NCI-H2196 treated with DMSO at 0.1 percent for 48 hours (cell line): ENCODE measurements around the gene CFAP126.
"Not testable (repeated sequence)": the region's sequence is repeated elsewhere in the genome, so short reads cannot be mapped to it uniquely, and the experiment has no call there.

Source experiments
- DNase-seq: peaks from one replicate; lab custom pipeline; 2025; ENCODE audit not compliant: unreplicated experiment; lab: John Stamatoyannopoulos, UW

CFAP126 gene

DNA sequence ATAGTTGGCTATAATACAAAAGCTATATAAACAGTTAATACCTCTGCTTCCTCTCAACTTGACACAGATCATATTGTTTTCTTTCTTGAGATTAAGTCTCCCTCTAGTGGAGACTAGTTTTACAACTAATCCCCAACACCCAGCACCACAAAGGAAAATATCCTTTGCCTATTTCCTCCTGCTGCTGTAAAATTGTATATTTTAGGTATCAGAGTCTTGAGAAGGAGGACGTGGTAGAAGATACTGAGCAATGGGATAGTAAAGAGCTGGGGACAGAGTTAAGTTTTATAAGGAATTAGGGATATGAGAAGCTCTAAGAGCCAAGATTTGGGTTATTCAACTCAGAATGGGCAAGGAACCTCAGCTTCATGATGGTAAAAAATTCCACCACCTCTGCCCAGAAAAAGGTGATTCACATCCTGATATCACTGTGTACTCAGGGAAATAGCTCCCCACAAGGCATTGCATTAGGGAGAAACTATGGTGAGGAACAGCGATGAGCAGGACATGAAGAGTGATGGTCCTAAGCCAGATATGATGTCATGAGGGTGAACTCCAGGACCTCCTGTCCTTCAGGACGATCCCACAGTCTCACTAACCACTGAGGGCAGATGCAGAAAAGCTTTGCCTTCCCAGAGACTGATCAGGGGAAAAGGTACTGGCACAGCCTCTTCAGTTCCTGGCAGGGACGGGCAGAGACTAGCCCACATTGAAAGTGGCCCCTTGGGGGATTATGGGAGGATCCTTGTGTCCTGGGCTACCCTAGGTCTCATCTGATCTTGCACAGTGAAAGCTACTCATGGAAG lies 14.7 kb upstream of the CFAP126 start:
- DNase-seq: peak; percentile 42

DNA sequence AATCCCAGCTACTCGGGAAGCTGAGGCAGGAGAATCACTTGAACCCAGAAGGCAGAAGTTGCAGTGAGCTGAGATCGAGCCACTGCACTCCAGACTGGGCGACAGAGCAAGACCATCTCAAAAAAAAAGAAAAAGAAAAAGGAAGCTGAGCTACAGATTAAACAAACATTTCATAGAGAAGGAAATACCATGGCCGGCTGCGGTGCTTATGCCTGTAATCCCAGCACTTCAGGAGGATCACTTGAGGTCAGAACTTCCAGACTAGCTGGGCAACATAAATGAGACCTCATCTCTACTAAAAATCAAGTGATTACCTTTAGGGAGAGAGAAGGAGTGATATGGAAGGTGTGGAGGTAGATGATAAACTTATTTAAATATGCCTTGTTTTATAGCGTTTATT lies 14.0 kb upstream of the CFAP126 start:
- DNase-seq: no peak

DNA sequence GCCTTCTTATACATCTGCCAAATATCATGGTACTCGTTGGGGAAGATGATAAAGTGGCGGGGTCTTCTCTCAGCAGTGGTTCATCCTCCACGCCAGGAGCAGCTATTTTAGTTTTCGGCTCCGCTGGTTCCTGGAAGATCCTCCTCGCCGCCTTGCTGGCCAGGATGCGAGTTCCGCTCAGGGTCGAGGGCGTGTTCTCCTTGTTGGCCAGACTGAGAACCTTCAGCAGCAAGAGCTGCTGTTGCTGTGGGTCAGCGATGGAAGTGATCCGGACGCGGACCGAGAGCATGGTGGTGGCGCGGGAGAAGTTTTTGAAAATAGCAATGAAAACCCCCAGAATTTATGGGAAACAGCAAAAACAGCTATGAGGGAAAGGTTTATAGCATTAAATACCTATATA lies 11.4 kb upstream of the CFAP126 start:
- no peak for DNase-seq

DNA sequence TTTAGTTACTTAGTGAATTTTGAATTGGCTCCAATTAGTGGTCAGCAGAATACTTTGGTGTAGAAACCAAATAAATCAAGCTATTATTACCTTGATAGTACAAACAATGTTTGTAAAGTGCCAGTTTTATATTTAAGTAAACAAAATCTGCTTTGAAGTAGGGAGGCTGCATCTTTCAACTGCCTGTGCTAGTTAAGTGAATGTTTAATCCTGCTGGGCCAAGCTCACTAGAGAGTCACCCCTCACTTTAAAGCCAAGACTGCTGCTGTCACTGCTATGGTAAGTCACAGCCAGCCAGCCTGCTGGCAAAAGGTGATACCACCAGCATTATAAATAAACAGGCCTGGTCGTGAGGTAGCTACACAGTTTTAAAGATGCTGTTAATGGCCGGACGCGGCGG lies 10.3 kb upstream of the CFAP126 start:
- DNase-seq: no peak

DNA sequence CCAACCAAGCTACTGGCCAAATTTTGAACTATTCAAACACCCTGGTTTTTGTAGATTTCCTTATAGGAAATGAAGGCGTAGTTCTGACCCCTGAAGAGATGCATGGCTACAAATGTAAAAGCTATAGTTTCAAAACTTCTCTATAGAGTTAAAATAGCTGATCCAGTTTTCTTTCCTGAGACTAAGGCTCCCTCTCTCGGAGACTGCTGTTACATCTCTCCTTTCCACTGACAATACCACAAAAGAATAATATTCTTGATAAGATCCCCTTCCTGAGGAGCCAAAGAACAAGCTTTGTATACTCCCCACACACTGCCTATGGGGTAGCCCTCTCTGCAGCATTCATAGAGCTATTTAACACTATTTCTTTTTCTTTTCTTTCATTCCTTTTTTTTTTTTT lies 6.7 kb upstream of the CFAP126 start:
- no peak for DNase-seq

DNA sequence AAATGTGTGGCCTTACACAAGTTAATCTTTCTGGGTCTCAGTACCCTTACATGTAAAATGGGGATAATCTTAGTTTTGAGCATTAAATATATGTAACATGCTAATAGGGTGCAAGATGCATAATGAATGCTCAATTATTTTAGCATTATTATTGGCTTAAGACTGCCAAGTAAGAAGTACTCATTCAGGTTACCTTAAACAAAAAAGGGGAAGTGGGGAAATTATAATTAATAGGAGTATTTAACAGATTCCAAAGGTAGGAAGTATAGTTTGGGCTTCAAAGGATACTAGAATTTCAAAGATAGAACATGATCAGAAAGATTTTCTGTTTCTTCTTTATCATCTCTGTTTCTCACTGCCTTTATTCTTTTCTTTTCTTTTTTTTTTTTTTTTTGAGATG lies 5.8 kb upstream of the CFAP126 start:
- DNase-seq: no peak

DNA sequence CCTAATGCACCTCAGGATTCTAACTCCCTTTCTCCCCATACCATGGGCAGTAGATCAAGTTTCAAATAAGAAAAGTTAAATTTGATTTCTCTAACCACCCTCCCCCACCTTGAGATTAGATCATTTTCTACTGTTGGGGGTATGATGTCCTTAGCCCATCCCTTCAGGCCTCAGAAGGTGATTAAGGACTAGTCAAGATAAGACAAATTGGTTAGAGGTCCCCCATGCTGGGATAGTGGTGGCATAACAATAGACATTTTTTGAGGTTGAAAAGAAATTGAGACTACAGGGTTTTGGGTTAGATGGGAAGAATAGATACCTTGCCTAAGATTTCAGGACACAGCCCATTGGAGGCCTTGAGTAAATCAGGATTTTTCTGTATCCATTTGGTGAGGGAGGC lies 2.5 kb downstream of the CFAP126 start:
- DNase-seq: no peak

DNA sequence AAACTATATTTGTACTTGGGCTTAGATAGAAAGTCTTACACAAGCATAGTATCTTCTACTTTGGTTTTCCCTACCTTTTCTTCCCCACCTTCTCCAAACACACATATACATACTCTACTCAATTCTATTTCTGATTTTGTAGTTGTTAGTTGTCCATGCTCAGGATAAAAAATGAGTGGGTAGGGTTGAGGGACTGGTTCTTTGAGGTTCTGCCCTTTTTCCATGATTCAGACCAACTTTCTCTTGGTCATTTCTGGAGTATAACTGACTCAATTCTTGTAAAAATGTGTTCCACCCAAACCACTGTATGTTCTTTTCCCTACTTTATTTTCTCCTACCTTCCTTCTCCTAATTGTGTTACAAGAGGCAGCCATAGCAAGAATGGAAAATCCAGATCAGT lies 3.3 kb downstream of the CFAP126 start:
- no peak for DNase-seq

DNA sequence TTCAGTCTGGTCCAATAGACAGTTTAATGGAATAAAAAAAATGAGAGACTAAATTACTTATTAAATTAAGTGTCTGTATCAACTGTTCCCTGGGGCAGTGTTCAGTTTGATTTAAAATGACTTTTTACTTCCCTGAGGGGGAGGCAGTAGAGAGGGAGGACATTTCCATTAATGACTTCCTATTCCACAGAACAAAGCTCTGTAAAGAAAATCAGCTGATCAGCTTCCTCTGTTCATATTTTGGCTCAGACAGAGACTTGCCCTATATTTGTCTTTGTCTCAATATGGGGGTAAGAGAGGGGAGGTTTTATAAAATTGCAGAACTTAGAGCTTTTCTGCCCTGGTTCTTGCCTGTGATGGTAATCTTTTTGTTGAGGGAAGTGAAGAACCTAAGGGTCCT lies 8.4 kb downstream of the CFAP126 start:
- no peak for DNase-seq

DNA sequence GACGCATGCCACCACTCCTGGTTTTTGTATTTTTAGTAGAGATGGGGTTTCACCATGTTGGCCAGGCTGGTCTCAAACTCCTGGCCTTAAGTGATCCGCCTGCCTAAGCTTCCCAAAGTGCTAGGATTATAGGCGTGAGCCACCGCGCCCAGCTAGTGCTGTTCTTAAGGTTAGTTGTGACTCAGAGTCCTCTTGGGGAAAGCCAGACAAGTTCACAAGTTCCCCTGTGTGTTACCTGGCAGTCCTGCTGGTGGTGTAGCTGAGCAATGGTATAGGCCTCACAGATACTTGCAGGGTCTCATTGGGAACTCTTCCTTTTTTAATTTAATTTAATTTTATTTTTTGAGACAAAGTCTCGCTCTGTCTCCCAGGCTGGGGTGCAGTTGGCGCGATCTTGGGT lies 10.6 kb downstream of the CFAP126 start:
- no peak for DNase-seq

DNA sequence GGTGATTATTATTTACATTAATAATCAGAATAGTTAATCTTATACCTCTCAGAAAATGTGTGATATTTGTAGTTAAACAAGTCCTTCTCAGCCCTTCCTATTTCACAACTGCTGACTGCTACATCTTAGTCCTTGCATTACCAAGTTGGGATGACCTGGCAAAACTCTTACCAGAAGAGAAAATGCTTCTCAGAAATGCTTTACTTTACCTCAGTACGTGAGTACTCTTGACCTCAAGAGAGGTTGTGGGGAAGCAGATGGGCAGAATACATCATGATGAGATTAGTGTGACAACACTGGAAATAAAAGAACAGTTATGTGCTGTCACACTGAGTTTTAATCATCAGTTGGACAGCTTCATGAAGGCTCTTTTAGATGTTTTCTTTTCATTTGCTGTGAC lies 16.2 kb downstream of the CFAP126 start:
- DNase-seq: no peak

DNA sequence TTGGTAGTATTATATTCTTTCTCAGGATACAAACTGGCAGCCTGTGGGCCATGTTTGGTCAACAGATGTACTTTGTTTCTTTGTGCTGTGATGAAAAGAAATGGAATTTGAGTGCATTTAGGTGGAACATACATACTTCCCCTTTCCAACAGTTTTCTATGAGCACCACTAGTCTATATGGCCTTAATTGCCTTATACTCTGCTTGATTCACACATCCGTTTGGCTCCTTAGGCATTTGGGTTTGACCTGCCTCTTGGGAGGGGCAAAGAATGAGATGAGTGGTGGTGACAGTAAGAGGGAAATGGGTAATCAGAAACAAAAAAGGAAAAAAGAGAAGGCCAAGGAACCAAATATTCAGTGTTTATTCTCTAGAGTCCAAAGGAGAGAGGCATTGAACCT lies 17.0 kb downstream of the CFAP126 start:
- DNase-seq: no peak

DNA sequence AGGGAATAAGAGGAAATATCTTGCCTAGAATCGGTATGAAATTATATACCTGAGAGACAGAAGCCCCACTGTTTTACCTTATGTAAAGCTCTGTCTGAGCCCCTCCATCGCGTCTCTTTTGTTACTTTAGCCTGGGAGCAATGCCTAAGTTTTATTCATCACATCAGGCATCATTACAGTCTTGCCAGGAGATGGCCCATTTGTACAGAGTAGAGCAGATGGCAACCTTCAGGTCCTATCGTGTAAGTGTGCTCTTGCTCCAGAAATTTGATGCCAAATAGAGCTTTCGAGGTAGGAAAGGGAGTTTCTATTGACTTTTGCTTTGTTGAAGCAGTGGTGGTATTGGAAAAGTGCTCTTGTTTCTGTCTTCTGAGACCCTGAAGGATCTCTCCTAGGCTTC lies 24.9 kb downstream of the CFAP126 start:
- DNase-seq: no peak

DNA sequence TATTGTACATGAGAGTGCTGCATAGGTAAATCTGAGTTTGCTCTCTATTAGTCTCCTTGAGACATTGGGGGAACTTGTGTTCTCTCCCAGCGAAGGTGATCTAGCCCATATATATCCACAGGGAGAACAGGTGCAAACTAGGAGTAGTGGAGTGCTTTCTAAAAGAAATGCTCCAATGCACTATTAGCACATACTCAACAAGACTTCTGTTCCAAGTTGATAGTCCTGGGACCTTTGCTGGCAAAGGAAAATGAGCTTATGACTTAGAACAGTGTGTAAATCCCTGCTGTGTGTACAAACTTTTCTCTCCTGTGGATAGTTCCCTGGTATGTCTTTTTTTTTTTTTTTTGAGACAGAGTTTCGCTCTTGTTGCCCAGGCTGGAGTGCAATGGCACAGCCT lies 25.5 kb downstream of the CFAP126 start:
- no peak for DNase-seq

DNA sequence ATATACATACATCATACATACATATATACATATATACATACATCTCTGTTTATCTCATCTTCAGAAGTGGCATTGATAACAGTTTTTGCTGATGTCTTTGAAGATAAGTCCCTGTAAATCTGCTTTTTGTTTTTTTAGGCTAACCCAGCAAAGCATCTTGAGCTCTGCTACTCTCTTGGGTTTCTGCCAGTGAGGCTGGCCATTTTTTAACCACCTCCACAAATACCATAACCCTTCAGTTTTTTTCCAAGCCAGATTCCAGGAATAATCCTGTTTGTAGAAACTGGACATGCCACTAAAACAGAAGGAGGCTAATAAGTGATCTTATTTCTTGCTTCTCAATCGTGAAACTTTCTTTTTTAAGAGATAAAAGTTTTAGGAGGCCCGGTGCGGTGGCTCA lies 31.9 kb downstream of the CFAP126 start:
- DNase-seq: no peak

DNA sequence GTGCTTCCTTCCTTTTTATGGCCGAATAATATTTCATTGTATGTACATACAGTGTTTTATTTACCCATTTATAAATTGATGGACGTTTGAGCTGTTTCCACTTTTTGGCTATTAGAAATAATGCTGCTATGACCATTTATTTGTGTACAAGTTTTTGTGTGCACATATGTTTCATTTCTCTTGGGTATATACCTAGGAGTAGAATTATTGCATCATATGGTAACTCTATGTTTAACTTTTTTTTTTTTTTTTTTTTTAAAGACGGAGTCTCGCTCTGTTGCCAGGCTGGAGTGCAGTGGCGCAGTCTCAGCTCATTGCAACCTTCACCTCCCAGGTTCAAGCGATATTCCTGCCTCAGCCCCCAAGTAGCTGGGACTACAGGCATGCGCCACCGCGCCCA lies 34.5 kb downstream of the CFAP126 start:
- no peak for DNase-seq

DNA sequence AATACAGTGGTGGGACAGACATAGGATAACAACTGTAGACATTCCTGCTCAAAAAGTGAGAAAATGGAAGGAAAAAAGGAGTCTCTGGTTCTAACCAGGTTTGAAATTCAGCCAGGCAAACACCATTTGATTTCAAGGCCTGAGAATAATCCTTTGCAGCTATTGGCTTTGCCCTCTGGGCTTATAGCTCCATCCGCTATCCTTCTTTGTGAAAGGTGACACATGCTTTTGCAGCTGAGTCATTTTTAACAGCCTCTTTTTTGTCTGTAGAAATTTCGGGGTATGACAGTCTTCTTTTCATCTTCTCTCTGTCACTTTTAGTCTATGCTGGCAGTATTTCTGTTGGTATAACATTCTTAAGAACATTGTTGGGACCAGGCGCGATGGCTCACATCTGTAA lies 37.3 kb downstream of the CFAP126 start:
- no peak for DNase-seq

DNA sequence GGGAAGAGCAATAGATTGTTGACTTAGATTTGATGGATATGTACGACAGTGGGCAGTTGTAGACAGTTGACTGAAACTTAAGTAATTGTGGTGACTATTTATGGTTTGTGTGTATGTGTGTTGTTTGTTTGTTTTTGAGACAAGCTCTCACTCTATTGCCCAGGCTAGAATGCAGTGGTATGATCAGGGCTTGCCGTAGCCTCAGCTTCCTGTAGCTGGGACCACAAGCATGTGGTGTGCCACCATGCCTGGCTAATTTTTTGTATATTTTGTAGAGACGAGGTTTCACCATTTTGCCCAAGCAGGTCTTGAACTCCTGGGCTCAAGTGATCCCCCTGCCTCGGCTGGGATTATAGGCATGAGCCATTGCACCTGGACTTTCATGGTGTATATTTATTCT lies 43.7 kb downstream of the CFAP126 start:
- no peak for DNase-seq

DNA sequence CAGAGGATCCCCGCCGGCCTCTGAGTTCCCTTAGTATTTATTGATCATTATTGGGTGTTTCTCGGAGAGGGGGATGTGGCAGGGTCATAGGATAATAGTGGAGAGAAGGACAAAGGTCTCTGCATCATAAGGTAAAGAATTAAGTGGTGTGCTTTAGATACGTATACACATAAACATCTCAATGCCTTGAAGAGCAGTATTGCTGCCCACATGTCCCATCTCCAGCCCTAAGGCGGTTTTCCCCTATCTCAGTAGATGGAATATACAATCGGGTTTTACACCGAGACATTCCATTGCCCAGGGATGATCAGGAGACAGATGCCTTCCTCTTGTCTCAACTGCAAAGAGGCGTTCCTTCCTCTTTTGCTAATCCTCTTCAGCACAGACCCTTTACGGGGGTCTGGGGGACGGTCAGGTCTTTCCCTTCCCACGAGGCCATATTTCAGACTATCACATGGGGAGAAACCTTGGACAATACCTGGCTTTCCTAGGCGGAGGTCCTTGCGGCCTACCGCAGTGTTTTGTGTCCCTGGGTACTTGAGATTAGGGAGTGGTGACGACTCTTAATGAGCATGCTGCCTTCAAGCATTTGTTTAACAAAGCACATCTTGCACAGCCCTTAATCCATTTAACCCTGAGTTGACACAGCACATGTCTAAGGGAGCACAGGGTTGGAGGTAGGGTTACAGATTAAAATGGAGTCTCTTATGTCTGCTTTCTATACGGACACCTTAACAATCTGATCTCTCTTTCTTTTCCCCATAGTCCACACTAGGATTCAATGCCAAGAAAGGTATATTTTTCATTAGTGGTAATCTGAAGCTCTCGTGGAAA lies 51.6 kb downstream of the CFAP126 start:
- not testable (repeated sequence) for DNase-seq
